B cell (primary cell): ENCODE results near the gene TOM1L2. TPM values are rescaled to one million over a fixed set of nuclear protein-coding genes. Genes with fewer than 3 reads are reported as not detected.

ENCODE experiments used
- ATAC-seq: fragments of 200-7000 bp; cut with Tn5 transposase; one replicate; pipeline ENCODE4 v1.10.0; 2021; ENCODE audit warnings: low read depth, mild to moderate bottlenecking, moderate number of reproducible peaks, moderate library complexity
- CTCF ChIA-PET: fragments of 350-600 bp; sonication (Branson Sonifier 250); formaldehyde crosslinking; loops from one replicate; lab custom pipeline; 2021; ENCODE audit warnings: antibody characterized with exemption, inconsistent platforms; lab: Charles Lee
- POLR2A ChIA-PET: fragments of 350-600 bp; sonication (Branson Sonifier 250); formaldehyde crosslinking; loops from one replicate; lab custom pipeline; 2021; ENCODE audit warnings: antibody characterized with exemption; lab: Charles Lee
- DNase-seq: peaks from one replicate; pipeline ENCODE4 v3.0.0; 2013
- H2AFZ ChIP-seq: 2 replicates; pipeline ENCODE4 v1.6.1; 2012; ENCODE audit warnings: mild to moderate bottlenecking, low read depth, low read length; ENCODE audit not compliant: insufficient read depth, poor library complexity, severe bottlenecking
- H3K27ac ChIP-seq, 2 donors: 1 replicate in 1 of 2; 2 replicates in 1 of 2; pipeline ENCODE4 v1.5.1; 2012 to 2013; ENCODE audit warnings: low read length in 2 of 2, mild to moderate bottlenecking in 2 of 2, moderate library complexity in 1 of 2
- H3K27me3 ChIP-seq, 4 experiments: fragments of 200-600 bp in 1 of 4; sonication (generic) in 1 of 4; replicated peaks in 1 of 4; 1 replicate in 2 of 4; 2 replicates in 2 of 4; pipeline versions ENCODE4 v1.6.1 to v1.7.0; 2013 to 2016; ENCODE audit warnings: low read length in 3 of 4, mild to moderate bottlenecking in 2 of 4, mixed read lengths in 1 of 4, moderate library complexity in 1 of 4; ENCODE audit not compliant: insufficient read depth in 4 of 4, control insufficient read depth in 3 of 4; ENCODE audit errors: control extremely low read depth in 1 of 4
- H3K36me3 ChIP-seq, 2 experiments: replicated peaks in 1 of 2; 1 replicate in 1 of 2; 2 replicates in 1 of 2; pipeline versions ENCODE4 v1.6.1 to v1.7.1; 2013; ENCODE audit warnings: low read length in 1 of 2; ENCODE audit not compliant: insufficient read depth in 2 of 2, control insufficient read depth in 1 of 2; ENCODE audit errors: control extremely low read depth in 1 of 2, extremely low read depth in 1 of 2
- H3K4me1 ChIP-seq, 2 donors: fragments of 200-600 bp in 1 of 2; sonication (generic) in 1 of 2; 1 replicate in 1 of 2; 2 replicates in 1 of 2; pipeline versions ENCODE4 v1.5.1 to v1.6.1; 2013 to 2017; ENCODE audit warnings: low read length in 2 of 2; ENCODE audit not compliant: control insufficient read depth in 2 of 2, insufficient read depth in 2 of 2
- H3K4me2 ChIP-seq: replicated peaks from 2 replicates; pipeline ENCODE3; 2012; ENCODE audit warnings: mild to moderate bottlenecking, low read depth, low read length; ENCODE audit not compliant: poor library complexity, severe bottlenecking
- H3K4me3 ChIP-seq, 5 experiments: fragments of 200-600 bp in 1 of 5; sonication (generic) in 1 of 5; 1 replicate in 3 of 5; 2 replicates in 2 of 5; pipeline versions ENCODE4 v1.5.1 to v1.7.0; 2011 to 2016; ENCODE audit warnings: low read length in 4 of 5, mild to moderate bottlenecking in 4 of 5, low read depth in 2 of 5, control low read depth in 1 of 5, moderate library complexity in 1 of 5; ENCODE audit not compliant: insufficient read depth in 1 of 5; ENCODE audit errors: control extremely low read depth in 1 of 5, extremely low read depth in 1 of 5
- H3K79me2 ChIP-seq: fragments of 200-600 bp; sonication (generic); one replicate; pipeline ENCODE4 v1.6.0; 2016; ENCODE audit warnings: low read length; ENCODE audit not compliant: control insufficient read depth, insufficient read depth
- H3K9ac ChIP-seq: fragments of 200-600 bp; sonication (generic); 2 replicates; pipeline ENCODE4 v1.6.1; 2017; ENCODE audit warnings: mild to moderate bottlenecking, low read length, moderate library complexity
- H3K9me3 ChIP-seq, 3 donors: one replicate each; pipeline versions ENCODE4 v1.6.1 to v1.7.1; 2013; ENCODE audit warnings: low read length in 2 of 3; ENCODE audit not compliant: control insufficient read depth in 2 of 3, insufficient read depth in 1 of 3; ENCODE audit errors: control extremely low read depth in 1 of 3
- H4K20me1 ChIP-seq: 2 replicates; pipeline ENCODE4 v1.6.0; 2012; ENCODE audit warnings: mild to moderate bottlenecking, low read length; ENCODE audit not compliant: insufficient read depth, control insufficient read depth, poor library complexity, severe bottlenecking
- H3K27ac Mint-ChIP-seq: one replicate; pipeline ENCODE4 v1.8.0; 2021; ENCODE audit warnings: mixed read lengths
- H3K27me3 Mint-ChIP-seq: one replicate; pipeline ENCODE4 v1.8.0; 2021; ENCODE audit warnings: mixed read lengths
- H3K4me1 Mint-ChIP-seq: one replicate; pipeline ENCODE4 v1.8.0; 2021; ENCODE audit warnings: mixed read lengths
- H3K4me3 Mint-ChIP-seq: one replicate; pipeline ENCODE4 v1.8.0; 2021; ENCODE audit warnings: mixed read lengths
- H3K9me3 Mint-ChIP-seq: one replicate; pipeline ENCODE4 v1.8.0; 2022; ENCODE audit warnings: mixed read lengths; ENCODE audit not compliant: insufficient read depth
- CTCF ChIP-seq: fragments of 200-600 bp; IDR thresholded peaks from one replicate; pipeline ENCODE4 v1.8.0; 2022; ENCODE audit warnings: antibody characterized with exemption, mild to moderate bottlenecking
- EZH2 ChIP-seq: IDR thresholded peaks from 2 replicates; pipeline ENCODE4 v1.6.1; 2012; ENCODE audit warnings: borderline replicate concordance, low read depth, mild to moderate bottlenecking, moderate library complexity, low read length; ENCODE audit not compliant: insufficient read depth, poor library complexity, severe bottlenecking
- WGBS: methylation state at CpG from one replicate; pipeline ENCODE4 v1.1.5; 2013; ENCODE audit warnings: missing lambda C conversion rate; ENCODE audit not compliant: insufficient coverage; 5-methylcytosine and 5-hydroxymethylcytosine counted together
- intact Hi-C: fragments of 100-400 bp; cut with micrococcal nuclease; formaldehyde crosslinking; loops from one replicate; pipeline ENCODE4 v1.10.0; 2022
- polyA plus RNA-seq: library from polyadenylated mRNA; depleted of rRNA; stranded (reverse); fragments of >200 nt; gene quantifications from 2 replicates; pipeline ENCODE4 v1.2.3, GENCODE V29; 2012
- total RNA-seq, 2 donors: library from RNA; stranded (reverse); fragments of 120-200 nt in 1 of 2; gene quantifications; 1 replicate in 1 of 2; 2 replicates in 1 of 2; pipeline versions ENCODE4 v1.2.3 to v1.2.4, GENCODE V29; 2013 to 2022

TOM1L2 gene
- total and polyA plus RNA-seq, 2 donors (not counting 1 experiment from before 2014, with no cell fraction given), result 25.1 to 29.7 TPM

GRCh38 chr17:17852930-17853329 is 119.3 kb downstream of the TOM1L2 start:
- Histone ChIP-seq H3K27ac (no peak overlapping the region), H3K27me3 (no peaks in the 10 kb centered on the region), H3K4me2 (no peak overlapping the region), H4K20me1 (no peaks in the 10 kb centered on the region), H3K9ac (no peak overlapping the region), H3K4me1 (peaks cover 24 to 31% of the 10 kb centered on the region in 2 donors), H3K4me3 (no peak overlapping the region), H2AFZ (no peak overlapping the region), H3K36me3 (no peaks in the 10 kb centered on the region), H3K9me3 (no peaks in the 10 kb centered on the region), H3K79me2 (no peaks in the 10 kb centered on the region)
- no peaks in the 10 kb centered on the region for H3K27me3 Mint-ChIP-seq
- ATAC-seq, result no peak
- H3K9me3 Mint-ChIP-seq, result no peaks in the 10 kb centered on the region
- CTCF ChIA-PET, result interaction anchor here (0.5 to 2.2 kb wide), 3 partner anchors 38 to 381 kb away, joined by 3 to 12 read pairs (median 6); no protein-coding TSS in a partner anchor
- no peak overlapping the region for H3K4me3 Mint-ChIP-seq
- H3K27ac Mint-ChIP-seq, result no peak overlapping the region
- POLR2A ChIA-PET, result no interaction called here
- TF ChIP-seq EZH2, result no peak
- TF ChIP-seq CTCF, result no peak
- peaks cover 33% of the 10 kb centered on the region for H3K4me1 Mint-ChIP-seq
- no peak for DNase-seq
- intact Hi-C loops, result no loop called here
- 94% methylated on average over 3 of the region's 3 CpGs for WGBS

GRCh38 chr17:17851103-17852002 is 120.8 kb downstream of the TOM1L2 start:
- Mint-ChIP-seq H3K27me3 (no peaks in the 10 kb centered on the region), H3K27ac (peak overlapping the region; percentile 21), H3K9me3 (no peaks in the 10 kb centered on the region), H3K4me1 (peaks cover 33% of the 10 kb centered on the region), H3K4me3 (no peak overlapping the region)
- no peak overlapping the region for H2AFZ ChIP-seq
- ATAC-seq (no peak), DNase-seq (no peak)
- ChIA-PET CTCF (interaction anchor here (1.2 to 2.7 kb wide), 3 partner anchors 10 to 39 kb away, joined by 3 to 19 read pairs (median 6); no protein-coding TSS in a partner anchor), POLR2A (no interaction called here)
- H3K27me3 ChIP-seq, result no peaks in the 10 kb centered on the region
- no peaks in the 10 kb centered on the region for H4K20me1 ChIP-seq
- H3K79me2 ChIP-seq, result no peaks in the 10 kb centered on the region
- peaks cover 24 to 31% of the 10 kb centered on the region in 2 donors for H3K4me1 ChIP-seq
- H3K9me3 ChIP-seq, result no peaks in the 10 kb centered on the region
- TF ChIP-seq EZH2, result no peak
- TF ChIP-seq CTCF, result no peak
- H3K27ac ChIP-seq, result no peak overlapping the region
- H3K4me2 ChIP-seq, result no peak overlapping the region
- no peaks in the 10 kb centered on the region for H3K36me3 ChIP-seq
- no peak overlapping the region for H3K4me3 ChIP-seq
- WGBS, result 68% methylated on average over 17 of the region's 21 CpGs
- intact Hi-C loops, result no loop called here
- no peak overlapping the region for H3K9ac ChIP-seq
